GM10266 (cell line): Measurements from ENCODE around the gene DGKG.

ENCODE experiments used
- DNase-seq: peaks from one replicate; pipeline ENCODE4 v3.0.0; 2012; ENCODE audit errors: extremely low spot score
- TF ChIP-seq, protein P1 (sequence below): IDR thresholded peaks from 2 replicates; pipeline ENCODE4 v1.5.1; 2012; ENCODE audit warnings: mild to moderate bottlenecking, low read depth; ENCODE audit not compliant: control insufficient read depth, insufficient read depth; ENCODE audit errors: missing control alignments

DGKG gene

DNA sequence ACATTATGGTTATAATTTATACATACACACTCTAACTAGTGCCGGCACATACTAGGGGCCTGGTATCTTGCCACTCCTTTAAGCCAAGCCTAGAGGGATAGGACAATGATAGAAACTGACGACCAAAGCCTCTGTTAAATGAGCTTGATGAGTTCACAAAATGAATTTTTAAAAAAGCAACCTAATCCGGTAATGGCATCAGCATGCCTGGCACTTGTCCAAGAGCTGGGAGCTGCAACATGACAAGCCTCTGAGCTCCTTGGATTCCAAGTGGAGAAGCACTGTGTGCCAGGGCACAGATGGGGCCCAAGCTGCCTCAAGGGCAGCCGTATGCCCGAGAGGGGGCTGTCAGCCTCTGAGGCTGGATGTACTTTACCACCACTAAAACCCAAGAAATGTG, 262.9 kb downstream of the DGKG start:
- TF ChIP-seq, protein P1, sequence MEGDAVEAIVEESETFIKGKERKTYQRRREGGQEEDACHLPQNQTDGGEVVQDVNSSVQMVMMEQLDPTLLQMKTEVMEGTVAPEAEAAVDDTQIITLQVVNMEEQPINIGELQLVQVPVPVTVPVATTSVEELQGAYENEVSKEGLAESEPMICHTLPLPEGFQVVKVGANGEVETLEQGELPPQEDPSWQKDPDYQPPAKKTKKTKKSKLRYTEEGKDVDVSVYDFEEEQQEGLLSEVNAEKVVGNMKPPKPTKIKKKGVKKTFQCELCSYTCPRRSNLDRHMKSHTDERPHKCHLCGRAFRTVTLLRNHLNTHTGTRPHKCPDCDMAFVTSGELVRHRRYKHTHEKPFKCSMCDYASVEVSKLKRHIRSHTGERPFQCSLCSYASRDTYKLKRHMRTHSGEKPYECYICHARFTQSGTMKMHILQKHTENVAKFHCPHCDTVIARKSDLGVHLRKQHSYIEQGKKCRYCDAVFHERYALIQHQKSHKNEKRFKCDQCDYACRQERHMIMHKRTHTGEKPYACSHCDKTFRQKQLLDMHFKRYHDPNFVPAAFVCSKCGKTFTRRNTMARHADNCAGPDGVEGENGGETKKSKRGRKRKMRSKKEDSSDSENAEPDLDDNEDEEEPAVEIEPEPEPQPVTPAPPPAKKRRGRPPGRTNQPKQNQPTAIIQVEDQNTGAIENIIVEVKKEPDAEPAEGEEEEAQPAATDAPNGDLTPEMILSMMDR = no peak
- no peak for DNase-seq

DNA sequence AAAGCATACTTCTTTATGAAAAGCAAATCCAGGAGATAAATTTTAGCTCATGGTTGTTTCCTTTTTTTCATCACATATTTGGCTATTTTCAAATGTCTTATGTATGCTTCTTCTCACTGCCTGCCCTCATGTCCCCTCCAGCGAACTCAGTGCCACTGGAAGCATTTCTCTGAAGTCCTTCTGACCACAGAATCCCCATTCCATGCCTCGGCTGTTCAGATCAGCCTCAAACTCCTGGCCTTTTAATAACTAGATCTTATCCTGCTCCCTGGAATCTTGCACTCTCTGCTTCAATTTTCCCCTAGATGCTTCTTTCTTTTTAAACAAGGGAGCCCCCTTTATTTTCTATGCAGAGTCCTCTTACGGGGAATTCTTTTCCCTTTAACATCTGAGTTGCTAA, 263.3 kb downstream of the DGKG start:
- TF ChIP-seq, protein P1 = no peak
- DNase-seq = no peak

DNA sequence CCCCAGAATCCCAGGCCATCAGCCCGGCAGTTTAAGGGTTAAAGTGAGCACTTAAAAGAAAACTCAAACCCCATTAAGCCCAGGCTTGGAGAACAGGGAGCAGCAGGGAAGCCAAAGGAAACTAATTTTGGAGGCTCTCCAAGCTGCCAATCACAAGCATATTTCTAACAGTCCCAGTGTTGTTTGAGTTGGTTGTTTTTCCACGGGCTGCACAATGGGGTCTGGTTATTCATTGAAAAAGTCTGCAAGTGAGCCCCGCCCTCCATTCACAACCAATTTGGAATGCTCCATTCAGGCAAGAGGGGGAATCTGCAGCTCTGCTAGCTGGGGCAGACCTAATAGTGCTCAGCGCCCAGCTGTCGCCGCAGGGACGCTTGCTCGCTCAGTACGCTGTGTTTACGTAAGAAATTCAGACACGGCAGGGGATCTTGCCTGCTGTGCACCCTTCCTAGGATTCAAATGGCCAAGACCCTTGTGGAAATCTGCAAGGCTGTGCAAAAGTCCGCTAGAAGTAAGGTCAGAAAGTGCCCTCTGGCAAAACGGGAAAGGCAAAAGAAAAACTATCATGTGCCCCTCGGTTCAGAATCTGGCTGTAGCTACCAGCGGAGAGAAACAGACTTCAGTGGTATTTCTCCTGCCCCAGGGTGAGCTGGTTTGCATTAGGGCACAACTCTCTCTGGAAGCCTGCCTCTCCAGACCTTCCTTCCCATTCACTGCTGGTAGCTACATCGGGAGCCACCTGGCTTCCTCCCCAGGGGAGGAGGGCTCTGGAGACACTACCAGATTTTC, 264.2 kb downstream of the DGKG start:
- TF ChIP-seq, protein P1 = no peak
- no peak for DNase-seq

DNA sequence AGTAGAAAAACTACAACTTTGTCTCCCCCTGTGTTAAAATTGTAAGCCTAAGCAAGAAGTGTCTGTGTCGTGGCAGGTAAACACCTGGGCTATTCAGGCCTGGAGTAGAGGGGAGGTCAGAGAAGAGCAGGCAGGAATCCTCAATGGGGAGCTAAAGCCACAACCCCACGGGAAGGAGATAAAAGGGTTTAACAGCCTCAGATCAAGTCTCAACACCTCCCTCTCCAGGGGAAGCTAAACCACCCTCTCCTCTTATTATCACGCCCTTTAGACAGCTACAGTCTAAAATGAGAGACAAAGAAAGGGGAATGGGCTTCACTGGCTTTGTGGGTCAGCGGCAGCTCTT, 264.7 kb downstream of the DGKG start:
- TF ChIP-seq, protein P1 = no peak
- no peak for DNase-seq
